ENCODE data around the gene KIRREL1. TPM values are rescaled to one million over a fixed set of nuclear protein-coding genes. Genes with fewer than 3 reads are reported as not detected.

Gene KIRREL1
- total and polyA plus RNA-seq, 2 experiments from 2014 or later = 5.1 to 35.2 TPM

GRCh38 chr1:157956732-157957131 is 36.7 kb upstream of the KIRREL1 start (continued):
- no peak for TF ChIP-seq ZNF462 (CRISPR knock-in tag; IDR thresholded peaks at IDR 0.05)
- TF ChIP-seq POLR2AphosphoS5 (IDR thresholded peaks at IDR 0.05; ENCODE audit: low read depth) = no peak
- no peak for TF ChIP-seq STAT1 (IDR thresholded peaks at IDR 0.05; ENCODE audit: unreplicated experiment)
- TF ChIP-seq CTCF (conservative IDR thresholded peaks at IDR 0.05; ENCODE audit: low read depth in 2 of 2) = no peak
- no peak for TF ChIP-seq JUNB (IDR thresholded peaks at IDR 0.05; ENCODE audit: unreplicated experiment)

GRCh38 chr1:157958263-157958662 is 35.2 kb upstream of the KIRREL1 start:
- no peaks in the 10 kb centered on the region for H3F3A ChIP-seq (replicated peaks; ENCODE audit: low read depth)
- H3K27me3 ChIP-seq (ENCODE audit: insufficient read depth) = no peaks in the 10 kb centered on the region
- H3K36me3 Mint-ChIP-seq (ENCODE audit: low read depth) = no peaks in the 10 kb centered on the region
- H3K27ac Mint-ChIP-seq = no peak overlapping the region
- no peak overlapping the region for H2AFZ ChIP-seq
- ATAC-seq (no peak), DNase-seq (ENCODE audit: low spot score) (no peak)
- H3K4me1 ChIP-seq (ENCODE audit: insufficient read depth) = no peaks in the 10 kb centered on the region
- H4K20me1 ChIP-seq (replicated peaks; ENCODE audit: insufficient read depth) = no peaks in the 10 kb centered on the region
- H3K9me2 ChIP-seq (ENCODE audit: insufficient read depth) = no peaks in the 10 kb centered on the region
- H3K9me3 Mint-ChIP-seq = no peaks in the 10 kb centered on the region
- H3K27me3 Mint-ChIP-seq (ENCODE audit: insufficient read depth, low read depth, poor library complexity) = peaks cover 2% of the 10 kb centered on the region
- H3K4me2 ChIP-seq = no peak overlapping the region
- no peak overlapping the region for H3K27ac ChIP-seq (ENCODE audit: low read depth)
- H3K4me1 Mint-ChIP-seq = no peaks in the 10 kb centered on the region; the same call in 2 of the 3 replicates
- H3K4me3 Mint-ChIP-seq = no peak overlapping the region
- H3K36me3 ChIP-seq (ENCODE audit: insufficient read depth) = no peaks in the 10 kb centered on the region
- H3K4me3 ChIP-seq = no peak overlapping the region
- H3K79me2 ChIP-seq (replicated peaks; ENCODE audit: insufficient read depth) = no peaks in the 10 kb centered on the region
- TF ChIP-seq EZH2 (IDR thresholded peaks at IDR 0.05; ENCODE audit: low read depth, unreplicated experiment) (no peak), ZNF462 (CRISPR knock-in tag; IDR thresholded peaks at IDR 0.05) (no peak), ZNF331 (CRISPR knock-in tag; IDR thresholded peaks at IDR 0.05; ENCODE audit: low read depth) (no peak)

Measured in GM23338 (cell line).